K562 (cell line): Measurements from ENCODE around the gene AP1G2.
"Not testable (repeated sequence)": the region's sequence is repeated elsewhere in the genome, so short reads cannot be mapped to it uniquely, and the experiment has no call there.

ENCODE experiments used
- CTCF ChIP-seq, 3 experiments: IDR thresholded peaks in 2 of 3; conservative IDR thresholded peaks in 1 of 3; 2 replicates each; pipeline ENCODE4 v1.5.1; 2011 to 2012; ENCODE audit warnings: low read length in 3 of 3, mild to moderate bottlenecking in 3 of 3, control low read depth in 2 of 3, improper control_type of control experiment in 1 of 3, inconsistent platforms in 1 of 3, low read depth in 1 of 3, mixed read lengths in 1 of 3, moderate library complexity in 1 of 3; ENCODE audit not compliant: insufficient read depth in 2 of 3
- EGR1 ChIP-seq: fragments of 450-650 bp; conservative IDR thresholded peaks from 2 replicates; pipeline ENCODE4 v1.6.1; 2017; ENCODE audit warnings: mild to moderate bottlenecking
- EP300 ChIP-seq: IDR thresholded peaks from 2 replicates; pipeline ENCODE4 v1.6.1; 2012; ENCODE audit warnings: low read length, improper control_type of control experiment
- EZH2 ChIP-seq: IDR thresholded peaks from 2 replicates; pipeline ENCODE4 v1.6.1; 2012; ENCODE audit warnings: low read depth, mild to moderate bottlenecking, inconsistent platforms, low read length, borderline replicate concordance
- HDAC6 ChIP-seq: IDR thresholded peaks from 2 replicates; pipeline ENCODE4 v1.6.1; 2012; ENCODE audit warnings: low read depth, mild to moderate bottlenecking, control low read depth, inconsistent platforms, low read length, moderate library complexity
- MAFG ChIP-seq: fragments of 450-650 bp; conservative IDR thresholded peaks from 2 replicates; pipeline ENCODE4 v1.6.1; 2016; ENCODE audit warnings: missing genetic modification characterization, missing compliant biosample characterization
- NR1H2 ChIP-seq: sonication (generic); formaldehyde crosslinking; IDR thresholded peaks from 2 replicates; pipeline ENCODE4 v1.4.0; 2020; ENCODE audit warnings: mild to moderate bottlenecking, missing genetic modification reagents
- PREB ChIP-seq: sonication (generic); formaldehyde crosslinking; IDR thresholded peaks from 2 replicates; pipeline ENCODE4 v1.8.1; 2023; ENCODE audit warnings: mild to moderate bottlenecking, missing genetic modification reagents
- RAD21 ChIP-seq, 2 experiments: fragments of 250-450 bp in 1 of 2; fragments of 450-650 bp in 1 of 2; sonication (Bioruptor Pico) in 1 of 2; formaldehyde crosslinking in 1 of 2; IDR thresholded peaks in 1 of 2; conservative IDR thresholded peaks in 1 of 2; 2 replicates each; pipeline versions ENCODE4 v1.4.0 to v1.8.0; 2020 to 2022; ENCODE audit warnings: mild to moderate bottlenecking in 2 of 2, moderate library complexity in 1 of 2
- RBM15 ChIP-seq: fragments of 200-400 bp; formaldehyde crosslinking; IDR thresholded peaks from 2 replicates; pipeline ENCODE4 v1.6.1; 2018; ENCODE audit warnings: mild to moderate bottlenecking, low read length, moderate library complexity; ENCODE audit not compliant: insufficient read depth
- REST ChIP-seq, 2 experiments: fragments of 450-650 bp; formaldehyde crosslinking in 1 of 2; IDR thresholded peaks; 2 replicates each; pipeline versions ENCODE4 v1.4.0 to v1.6.1; 2014 to 2020; ENCODE audit warnings: mild to moderate bottlenecking in 2 of 2, borderline replicate concordance in 1 of 2, low read depth in 1 of 2
- SP1 ChIP-seq: sonication (generic); formaldehyde crosslinking; IDR thresholded peaks from 2 replicates; pipeline ENCODE4 v1.8.1; 2022; ENCODE audit warnings: mild to moderate bottlenecking, missing genetic modification reagents
- TF ChIP-seq, protein P1 (sequence below): fragments of 250-450 bp; sonication (Bioruptor Pico); IDR thresholded peaks from 2 replicates; pipeline ENCODE4 v1.5.0; 2020; ENCODE audit warnings: mild to moderate bottlenecking, borderline replicate concordance

- TF ChIP-seq RAD21 (CRISPR knock-in tag; conservative IDR thresholded peaks at IDR 0.05 in 1 of 2, IDR thresholded peaks at IDR 0.05 in 1 of 2); NR1H2 (CRISPR knock-in tag); CTCF (IDR thresholded peaks at IDR 0.05 in 2 of 3, conservative IDR thresholded peaks at IDR 0.05 in 1 of 3; ENCODE audit: insufficient read depth in 2 of 3, low read depth in 1 of 3, low read length in 3 of 3); SP1 (CRISPR knock-in tag); RBM15; EZH2; EGR1; EP300; MAFG; PREB (CRISPR knock-in tag); REST (IDR thresholded peaks at IDR 0.05; ENCODE audit: borderline replicate concordance); REST (CRISPR knock-in tag; IDR thresholded peaks at IDR 0.05; ENCODE audit: low read depth); HDAC6: not testable (repeated sequence)
- TF ChIP-seq, protein P1, sequence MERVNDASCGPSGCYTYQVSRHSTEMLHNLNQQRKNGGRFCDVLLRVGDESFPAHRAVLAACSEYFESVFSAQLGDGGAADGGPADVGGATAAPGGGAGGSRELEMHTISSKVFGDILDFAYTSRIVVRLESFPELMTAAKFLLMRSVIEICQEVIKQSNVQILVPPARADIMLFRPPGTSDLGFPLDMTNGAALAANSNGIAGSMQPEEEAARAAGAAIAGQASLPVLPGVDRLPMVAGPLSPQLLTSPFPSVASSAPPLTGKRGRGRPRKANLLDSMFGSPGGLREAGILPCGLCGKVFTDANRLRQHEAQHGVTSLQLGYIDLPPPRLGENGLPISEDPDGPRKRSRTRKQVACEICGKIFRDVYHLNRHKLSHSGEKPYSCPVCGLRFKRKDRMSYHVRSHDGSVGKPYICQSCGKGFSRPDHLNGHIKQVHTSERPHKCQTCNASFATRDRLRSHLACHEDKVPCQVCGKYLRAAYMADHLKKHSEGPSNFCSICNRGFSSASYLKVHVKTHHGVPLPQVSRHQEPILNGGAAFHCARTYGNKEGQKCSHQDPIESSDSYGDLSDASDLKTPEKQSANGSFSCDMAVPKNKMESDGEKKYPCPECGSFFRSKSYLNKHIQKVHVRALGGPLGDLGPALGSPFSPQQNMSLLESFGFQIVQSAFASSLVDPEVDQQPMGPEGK (CRISPR knock-in tag): not testable (repeated sequence)
Measured at GRCh38 chr14:23594191-23594590, 26.6 kb upstream of the AP1G2 start.
